Epithelial cell of proximal tubule (primary cell): ENCODE measurements around the gene ASB9. TPM values are rescaled to one million over a fixed set of nuclear protein-coding genes. Genes with fewer than 3 reads are reported as not detected.

Experiments used
- DNase-seq: peaks from one replicate; pipeline ENCODE4 v3.0.0-alpha.2; 2011; ENCODE audit warnings: low read depth
- H3K4me3 ChIP-seq: 2 replicates; pipeline ENCODE4 v1.5.1; 2011; ENCODE audit warnings: low read depth, mild to moderate bottlenecking, low read length
- total RNA-seq: library from RNA; depleted of rRNA; stranded (reverse); fragments of >200 nt; gene quantifications from 2 replicates; pipeline ENCODE4 v1.2.3, GENCODE V29; 2015
- TF ChIP-seq, protein P1 (sequence below): conservative IDR thresholded peaks from 2 replicates; pipeline ENCODE4 v1.5.1; 2012; ENCODE audit warnings: low read depth, mild to moderate bottlenecking, low read length

The ASB9 gene
- total RNA-seq, 1 donor from 2014 or later, result 6.3 TPM

DNA sequence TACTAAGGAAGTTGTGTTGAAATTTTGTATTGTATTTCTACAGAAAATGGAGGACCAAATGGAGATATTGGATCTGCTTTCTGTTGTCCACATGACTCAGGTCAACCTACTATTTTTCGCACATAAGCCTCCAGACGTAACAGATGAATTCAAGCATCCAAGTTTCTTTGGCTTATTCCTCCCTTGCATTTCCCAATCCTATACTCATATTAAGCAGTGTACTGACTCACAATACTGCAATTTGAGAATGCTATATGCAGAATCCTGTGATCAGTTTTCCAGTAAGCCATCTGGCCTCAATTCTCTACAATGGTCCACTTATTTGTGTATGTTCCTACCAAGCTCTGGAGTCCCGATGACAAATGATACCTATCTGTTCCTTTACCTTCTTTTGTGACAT, 75.7 kb downstream of the ASB9 start:
- TF ChIP-seq, protein P1, sequence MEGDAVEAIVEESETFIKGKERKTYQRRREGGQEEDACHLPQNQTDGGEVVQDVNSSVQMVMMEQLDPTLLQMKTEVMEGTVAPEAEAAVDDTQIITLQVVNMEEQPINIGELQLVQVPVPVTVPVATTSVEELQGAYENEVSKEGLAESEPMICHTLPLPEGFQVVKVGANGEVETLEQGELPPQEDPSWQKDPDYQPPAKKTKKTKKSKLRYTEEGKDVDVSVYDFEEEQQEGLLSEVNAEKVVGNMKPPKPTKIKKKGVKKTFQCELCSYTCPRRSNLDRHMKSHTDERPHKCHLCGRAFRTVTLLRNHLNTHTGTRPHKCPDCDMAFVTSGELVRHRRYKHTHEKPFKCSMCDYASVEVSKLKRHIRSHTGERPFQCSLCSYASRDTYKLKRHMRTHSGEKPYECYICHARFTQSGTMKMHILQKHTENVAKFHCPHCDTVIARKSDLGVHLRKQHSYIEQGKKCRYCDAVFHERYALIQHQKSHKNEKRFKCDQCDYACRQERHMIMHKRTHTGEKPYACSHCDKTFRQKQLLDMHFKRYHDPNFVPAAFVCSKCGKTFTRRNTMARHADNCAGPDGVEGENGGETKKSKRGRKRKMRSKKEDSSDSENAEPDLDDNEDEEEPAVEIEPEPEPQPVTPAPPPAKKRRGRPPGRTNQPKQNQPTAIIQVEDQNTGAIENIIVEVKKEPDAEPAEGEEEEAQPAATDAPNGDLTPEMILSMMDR, result no peak
- DNase-seq, result no peak
- H3K4me3 ChIP-seq, result no peak overlapping the region

Other genes starting within 250 kb of the ASB9 start
- gene ASB11, start 45.6 kb upstream of the ASB9 start, total RNA-seq, result not detected in 2 replicates
- gene PIGA, start 65.4 kb upstream of the ASB9 start, total RNA-seq, result 8.8 and 9.5 TPM in 2 replicates
- not detected in 2 replicates for gene VEGFD, start 114.3 kb upstream of the ASB9 start, total RNA-seq
- 12.7 and 16.1 TPM in 2 replicates for gene PIR, start 223.2 kb upstream of the ASB9 start, total RNA-seq
- not detected in 2 replicates for gene BMX, start 230.7 kb upstream of the ASB9 start, total RNA-seq